Renal pelvis (tissue), 4 donors: ENCODE results near the gene GRIK3. TPM values are rescaled to one million over a fixed set of nuclear protein-coding genes. Genes with fewer than 3 reads are reported as not detected.
A peak's percentile ranks its signal among the peaks of the same experiment; 100 is the strongest.
"Not testable (repeated sequence)": the region's sequence is repeated elsewhere in the genome, so short reads cannot be mapped to it uniquely, and the experiment has no call there.

ENCODE experiments used
- DNase-seq: peaks from one replicate; pipeline ENCODE4 v3.0.0-alpha.2; 2013
- polyA plus RNA-seq, 3 donors: library from polyadenylated mRNA; unstranded; fragments of 120-200 nt; gene quantifications; one replicate each; pipeline ENCODE4 v1.2.1, GENCODE V29; 2013; ENCODE audit not compliant: insufficient read length in 3 of 3

GRIK3 gene
- polyA plus RNA-seq, 3 donors, result 3.2 to 4.0 (median 3.3) TPM

DNA sequence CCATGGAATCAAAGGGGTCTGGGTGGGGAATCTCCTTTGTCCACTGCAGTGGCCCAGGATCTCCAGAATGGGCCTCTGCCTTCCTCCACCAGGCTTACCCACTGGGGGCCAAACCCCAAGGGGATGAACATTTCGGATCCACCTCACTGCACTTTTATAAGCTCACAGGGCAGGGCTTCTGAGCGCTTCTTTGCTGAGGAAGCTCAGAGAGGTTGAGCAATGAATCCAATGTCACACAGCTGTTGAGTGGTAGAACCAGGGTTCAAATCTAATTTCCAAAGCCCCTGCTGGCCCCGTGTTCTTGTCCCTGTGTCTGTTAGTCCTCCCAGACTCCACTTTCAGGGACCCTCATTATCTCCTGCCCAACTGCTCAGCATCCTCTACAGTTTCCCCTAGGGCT lies 250.8 kb downstream of the GRIK3 start:
- no peak for DNase-seq

DNA sequence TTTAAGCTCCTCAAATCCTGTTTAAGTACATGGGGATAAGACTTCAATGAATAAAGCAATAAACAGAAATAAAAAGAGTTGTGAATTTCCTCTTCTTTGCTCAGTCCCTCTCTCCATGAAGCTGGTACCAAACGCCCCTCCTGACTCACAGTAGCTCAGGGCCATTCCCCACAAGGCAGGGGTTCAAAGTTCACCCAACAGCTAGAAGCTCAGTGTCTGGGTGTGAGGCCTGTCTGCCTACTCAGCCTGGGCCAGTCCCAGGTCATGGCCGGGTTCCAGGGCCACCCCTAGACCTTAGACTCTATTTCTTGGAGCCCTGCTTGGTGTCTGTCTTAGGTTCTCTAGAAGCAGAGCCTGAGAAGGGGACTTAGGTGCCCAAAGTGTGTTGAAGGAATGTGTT lies 251.5 kb downstream of the GRIK3 start:
- DNase-seq, result no peak

DNA sequence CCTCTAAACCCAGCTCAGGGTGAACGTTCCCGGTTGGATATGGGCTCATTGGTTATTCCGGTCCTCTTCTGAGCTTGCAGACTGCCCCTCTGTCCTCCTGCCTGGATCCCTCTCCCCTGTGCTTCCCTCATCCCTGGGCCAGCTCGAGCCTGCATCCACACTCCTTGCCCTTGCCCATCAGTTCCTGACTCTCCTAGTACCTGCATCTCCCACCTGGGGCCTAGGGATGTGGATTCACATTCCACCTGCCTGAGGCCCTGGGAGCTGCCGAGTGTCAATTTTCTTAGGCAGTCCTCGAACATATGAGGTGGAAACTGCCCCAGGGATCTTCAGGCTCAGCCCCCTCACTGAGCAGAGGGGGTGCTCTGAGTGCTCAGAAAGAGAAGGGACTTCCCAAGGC lies 252.2 kb downstream of the GRIK3 start:
- no peak for DNase-seq

DNA sequence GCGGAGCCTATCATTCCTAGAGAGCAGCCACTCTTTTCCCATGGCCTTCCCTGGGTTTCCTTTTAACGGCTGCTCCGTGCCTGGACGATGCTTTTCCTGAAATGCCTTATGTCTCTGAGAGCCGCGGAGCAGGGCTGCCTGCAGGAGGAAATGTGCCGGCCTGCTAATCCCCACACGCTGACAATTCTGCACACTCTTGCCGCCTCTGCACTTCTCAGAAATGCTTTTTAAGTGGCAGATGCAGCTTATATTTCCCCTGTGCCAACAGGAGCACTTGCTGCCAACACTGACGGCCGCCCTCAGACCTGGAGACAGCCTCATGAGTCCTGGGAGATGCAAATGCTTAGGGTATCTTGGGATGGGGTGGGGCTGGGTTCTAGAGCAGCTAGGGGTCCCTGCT lies 253.2 kb downstream of the GRIK3 start:
- DNase-seq, result no peak

DNA sequence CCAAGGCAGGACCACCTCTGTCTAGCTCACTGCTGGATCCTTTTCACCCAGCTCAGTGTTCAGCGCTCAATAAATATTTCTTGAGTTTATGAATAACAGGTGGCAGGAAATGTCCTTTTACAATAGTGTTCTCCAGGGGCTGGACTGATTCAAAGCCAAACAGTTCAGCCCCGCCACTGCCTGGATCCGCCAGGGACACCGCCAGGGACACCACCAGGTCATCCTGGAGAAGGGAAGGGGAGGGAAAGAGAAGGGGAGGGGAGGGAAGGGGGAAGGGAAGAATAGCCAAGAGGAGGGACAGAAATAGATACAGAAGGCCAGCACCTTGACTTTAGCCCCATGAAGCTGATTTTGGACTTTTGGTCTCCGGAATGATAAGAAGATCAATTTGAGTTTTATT lies 255.6 kb downstream of the GRIK3 start:
- no peak for DNase-seq

DNA sequence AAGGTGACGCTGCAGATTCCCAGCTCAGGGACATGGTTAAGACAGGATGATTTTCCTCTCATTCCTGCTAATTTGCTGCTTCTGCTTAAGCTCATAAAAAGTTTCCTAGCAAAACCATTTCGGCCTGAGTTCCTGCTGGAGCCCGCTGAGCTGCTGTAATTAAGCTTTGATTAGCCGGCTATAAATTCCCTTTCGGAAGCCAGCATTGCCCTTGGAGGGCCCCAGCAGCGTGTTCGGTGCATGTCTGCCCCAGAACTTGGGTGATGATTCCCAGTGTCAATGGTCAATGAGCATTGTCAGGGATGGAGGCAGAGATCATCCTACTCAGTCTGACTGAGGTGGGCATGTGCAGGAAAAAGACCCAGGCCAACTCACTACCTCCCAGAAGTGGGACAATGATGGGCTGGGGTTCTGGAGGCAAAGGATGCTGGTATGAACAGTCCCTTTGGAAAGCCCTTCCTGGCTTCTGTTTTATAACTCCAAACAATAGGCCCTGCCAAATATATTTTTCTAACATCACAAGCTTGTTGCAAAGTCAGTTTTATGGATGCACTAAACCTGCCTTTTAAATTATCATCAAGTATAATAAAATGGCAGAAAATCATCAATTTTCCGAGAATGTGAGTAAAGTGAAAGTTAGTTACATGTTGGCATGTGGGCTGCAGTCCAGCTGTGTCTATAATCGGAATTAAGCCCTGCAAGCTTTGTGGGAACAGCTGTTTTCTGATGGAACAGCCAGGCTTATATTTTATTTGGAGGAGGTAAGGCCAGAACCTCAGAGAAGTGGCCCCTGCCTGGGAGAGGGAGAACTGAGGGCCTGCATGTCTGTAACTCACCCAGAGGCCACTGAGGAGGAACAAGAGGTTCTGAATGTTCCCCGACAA lies 257.1 kb downstream of the GRIK3 start:
- DNase-seq, result peak; percentile 57

DNA sequence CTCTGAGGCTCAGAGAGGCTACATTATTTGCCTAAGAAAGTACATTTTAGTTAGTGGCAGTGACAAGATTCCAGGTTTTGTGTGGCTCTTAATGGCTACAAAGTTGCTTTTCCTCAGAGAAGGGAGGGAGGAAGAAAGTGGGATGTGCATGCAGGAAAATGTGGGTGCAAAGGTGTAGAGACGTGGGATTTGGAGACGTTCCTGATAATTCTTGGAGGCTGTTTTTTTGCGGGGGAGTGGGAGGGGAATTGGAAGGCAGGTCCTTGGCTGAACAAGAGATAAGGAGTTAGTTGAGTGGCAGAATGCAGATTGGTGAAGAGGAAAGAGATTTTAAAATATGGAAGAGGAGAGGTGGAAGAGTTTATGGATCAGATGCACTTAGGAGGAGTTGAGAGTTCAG lies 258.1 kb downstream of the GRIK3 start:
- no peak for DNase-seq

DNA sequence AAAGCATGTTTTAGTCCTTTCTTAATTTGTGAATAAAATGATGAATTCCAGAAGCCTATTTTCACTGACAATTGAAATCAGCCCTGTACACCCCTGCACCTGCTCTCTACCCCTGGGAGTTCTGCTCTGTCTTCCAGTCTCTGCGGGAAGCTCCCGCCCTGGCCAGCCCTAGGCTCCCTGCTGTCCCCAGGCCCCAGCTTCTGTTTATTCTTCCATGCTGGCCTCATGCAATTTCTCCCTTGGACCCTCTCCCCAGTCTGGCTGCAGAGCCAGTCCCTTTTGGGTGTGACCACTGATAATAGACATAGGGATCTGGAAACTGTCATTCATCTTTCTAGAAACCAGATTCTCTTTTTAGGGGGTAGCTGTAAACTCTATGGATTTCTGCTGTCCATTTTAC lies 258.6 kb downstream of the GRIK3 start:
- no peak for DNase-seq

DNA sequence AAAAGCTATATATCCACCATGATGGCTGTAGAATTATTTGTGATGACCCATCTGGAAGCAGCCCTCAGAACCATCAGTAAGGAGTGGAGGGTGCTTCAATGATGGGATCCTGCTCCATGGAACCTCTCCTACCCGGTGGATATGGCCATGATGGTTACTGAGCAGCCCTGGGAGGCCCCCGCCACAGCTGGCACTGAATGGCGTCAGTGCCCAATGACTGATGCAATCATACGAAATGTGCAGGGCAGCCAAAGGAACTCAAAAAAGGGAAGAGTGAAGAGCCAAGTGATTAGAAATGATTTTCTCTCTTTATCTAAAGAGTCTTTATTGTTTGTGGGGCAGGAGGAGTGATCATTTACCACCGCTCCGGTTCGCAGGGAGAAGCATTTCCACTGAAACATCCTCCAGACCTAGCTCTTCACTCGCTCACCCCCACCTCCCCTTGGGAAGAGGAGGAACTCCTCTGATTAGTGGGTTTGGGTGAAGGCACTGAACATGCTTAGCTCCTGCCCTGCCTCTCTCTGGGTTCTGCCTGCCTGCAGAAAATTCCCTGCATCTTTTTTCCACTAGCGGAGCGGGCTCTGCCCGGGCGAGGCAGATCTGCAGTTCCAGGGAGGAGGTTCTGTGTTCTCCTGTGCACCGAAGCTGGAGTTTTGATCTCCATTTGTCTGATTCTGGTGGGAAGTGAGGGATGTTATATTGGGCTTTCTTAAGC lies 260.3 kb downstream of the GRIK3 start:
- no peak for DNase-seq

DNA sequence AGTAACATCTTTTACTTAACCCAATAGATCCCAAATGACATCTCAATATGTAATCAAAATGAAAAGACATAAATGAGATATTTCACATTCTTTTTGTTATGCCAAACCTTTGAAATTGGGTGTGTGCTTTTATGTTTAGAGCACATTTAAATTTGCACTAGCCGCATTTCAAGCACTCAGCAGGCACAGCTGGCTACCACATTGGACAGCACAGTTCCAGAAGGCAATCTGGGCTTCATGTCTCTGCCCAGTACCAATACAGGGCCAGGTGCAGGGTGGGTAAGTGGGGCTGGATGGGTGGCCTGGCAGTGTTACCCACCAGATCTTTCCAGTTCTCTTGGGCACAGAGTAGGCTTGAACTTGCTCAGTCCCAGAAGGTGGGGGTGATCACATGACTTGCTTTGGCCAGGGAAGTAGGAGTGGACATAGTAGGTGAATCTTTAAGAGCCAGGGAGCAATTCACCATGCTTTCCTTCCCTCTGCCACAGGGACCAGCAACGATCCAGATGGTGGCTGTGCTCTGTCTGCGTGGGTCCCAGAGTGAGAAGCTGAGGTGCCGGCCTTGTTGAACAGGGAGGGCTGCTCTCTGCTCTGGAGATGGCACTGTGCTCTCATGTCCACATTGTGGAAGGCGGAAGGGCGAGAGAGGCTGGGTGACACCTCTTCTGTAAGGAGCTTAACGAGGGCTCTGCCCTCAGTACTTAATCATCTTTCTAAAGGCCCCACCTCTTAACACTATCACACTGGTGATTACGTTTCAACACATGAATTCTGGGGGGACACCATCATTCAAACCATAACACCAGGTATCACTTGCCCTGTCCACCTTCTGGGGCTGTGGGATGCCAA lies 261.4 kb downstream of the GRIK3 start:
- no peak for DNase-seq

DNA sequence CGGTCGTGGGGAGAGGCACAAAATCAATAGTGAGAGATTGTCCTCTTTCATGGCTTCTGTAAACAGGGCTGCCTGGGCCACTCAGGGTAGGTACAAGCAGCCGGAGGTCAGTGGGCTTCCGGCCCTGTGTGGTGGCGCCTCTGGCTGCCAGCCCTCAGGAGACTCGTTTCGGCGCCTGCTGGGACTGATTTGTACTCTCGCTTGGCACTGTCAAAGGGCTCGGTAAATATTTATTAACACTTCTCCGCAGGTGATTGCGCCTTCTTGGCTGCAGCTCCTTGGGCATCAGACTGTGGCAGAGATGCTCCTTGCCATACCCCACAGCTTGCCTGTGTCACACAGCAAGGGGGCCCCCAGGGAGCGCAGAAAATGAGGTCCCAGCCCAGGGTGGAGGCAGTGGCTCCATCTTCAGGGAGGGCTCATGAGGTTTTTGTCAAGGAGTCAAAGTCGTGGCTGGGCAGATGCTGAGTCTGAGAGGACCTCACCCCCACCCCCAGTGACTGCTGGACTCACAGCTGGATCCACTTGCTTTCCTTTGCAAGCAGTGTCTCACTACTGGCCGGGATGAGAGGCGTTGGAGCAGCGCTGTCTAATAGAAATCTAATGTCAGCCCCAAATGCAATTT lies 262.5 kb downstream of the GRIK3 start:
- DNase-seq, result no peak

DNA sequence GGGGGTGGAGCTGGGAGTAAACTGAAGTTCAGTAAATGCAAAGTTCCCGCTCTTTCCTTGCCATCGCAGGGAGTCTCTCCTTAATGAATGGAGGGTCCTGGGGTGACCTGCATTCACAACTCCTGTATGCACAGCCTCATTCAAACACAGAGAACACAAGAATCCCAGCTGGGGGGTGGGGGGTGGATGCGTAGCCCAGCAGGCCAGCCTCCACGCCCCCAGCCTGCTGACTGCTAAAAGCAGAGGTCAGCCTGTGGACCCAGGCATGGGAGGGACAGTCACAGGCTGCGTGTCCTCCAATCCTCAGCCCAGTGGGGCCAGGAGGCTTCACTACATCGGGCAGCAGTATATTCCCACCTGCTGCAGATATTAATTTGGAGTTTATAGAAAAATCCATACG lies 263.1 kb downstream of the GRIK3 start:
- no peak for DNase-seq

DNA sequence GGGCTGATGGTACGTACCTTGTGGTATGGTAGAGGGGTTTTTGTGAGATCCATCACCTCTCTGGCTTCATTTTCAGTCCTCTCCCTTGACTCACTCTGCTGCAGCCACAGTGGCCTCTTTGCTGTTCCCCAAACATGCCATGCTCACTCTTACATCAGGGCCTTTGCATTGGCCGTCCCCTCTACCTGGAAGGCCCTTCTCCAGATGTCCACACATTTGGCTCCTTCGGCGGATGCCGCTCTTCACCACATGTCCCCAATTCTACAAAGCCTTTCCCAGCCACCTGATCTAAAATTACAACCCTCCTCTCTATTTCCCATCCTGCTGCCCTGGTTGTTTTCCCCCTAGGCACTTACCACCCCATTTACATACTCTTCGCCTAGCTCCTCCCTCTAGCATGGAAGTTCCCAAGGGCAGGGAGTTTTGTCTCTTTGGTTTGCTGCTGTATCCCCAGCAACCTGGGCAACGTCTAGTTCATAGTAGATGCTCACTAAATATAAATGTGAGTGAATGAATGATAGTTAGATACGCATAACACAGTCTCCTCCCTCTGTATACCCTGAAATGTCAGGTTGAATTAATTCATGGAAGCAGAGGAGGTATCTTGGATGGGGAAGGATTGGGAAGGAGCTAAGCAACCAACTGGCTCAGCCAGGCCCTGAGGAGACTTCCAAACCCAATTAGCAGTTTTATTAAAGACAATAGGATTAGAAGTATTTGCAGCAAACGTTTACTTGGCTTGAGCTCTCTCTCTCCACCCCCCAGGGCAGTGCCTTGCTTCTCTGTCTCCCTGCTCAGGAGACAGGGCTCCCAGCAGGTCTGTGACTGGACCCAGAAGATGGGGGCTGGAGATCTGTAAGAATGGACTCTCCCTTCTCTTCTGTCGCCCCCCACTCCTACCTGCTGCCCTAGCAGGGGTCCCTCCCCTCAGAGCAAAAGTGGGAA lies 264.2 kb downstream of the GRIK3 start:
- DNase-seq, result no peak

DNA sequence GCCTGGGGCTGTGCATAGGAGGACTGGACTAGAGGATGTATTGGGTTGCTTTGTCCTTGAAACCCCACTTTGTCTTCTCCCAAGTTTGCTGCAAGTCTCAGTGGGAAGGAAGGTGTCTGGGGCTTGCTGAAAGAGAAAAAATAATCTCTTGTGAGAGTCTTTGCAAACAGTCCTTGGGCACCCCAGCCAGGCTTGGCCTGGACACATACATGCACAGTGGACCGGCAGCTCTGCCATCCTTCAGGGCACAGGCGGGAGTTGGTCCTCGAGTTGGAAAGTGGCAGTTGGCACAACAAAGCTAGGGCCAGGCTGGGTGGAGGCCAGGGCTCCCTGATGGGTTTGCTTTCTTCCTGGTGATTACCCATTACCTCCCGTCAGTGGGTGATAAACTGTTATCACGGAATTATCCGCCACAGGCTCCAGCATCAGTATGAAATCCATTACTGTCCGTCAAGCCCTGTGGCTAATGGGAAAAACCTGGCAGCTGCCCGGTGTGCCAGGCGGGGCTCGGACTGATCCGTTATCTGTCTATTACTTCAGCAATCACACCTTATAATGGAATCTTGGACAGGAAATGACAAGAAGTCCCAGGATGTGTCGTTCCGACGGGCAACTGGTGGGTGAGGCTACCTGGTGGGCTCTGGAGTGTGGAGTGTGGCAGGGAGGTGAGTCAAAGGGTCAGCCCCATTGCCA lies 265.7 kb downstream of the GRIK3 start:
- DNase-seq, result no peak

DNA sequence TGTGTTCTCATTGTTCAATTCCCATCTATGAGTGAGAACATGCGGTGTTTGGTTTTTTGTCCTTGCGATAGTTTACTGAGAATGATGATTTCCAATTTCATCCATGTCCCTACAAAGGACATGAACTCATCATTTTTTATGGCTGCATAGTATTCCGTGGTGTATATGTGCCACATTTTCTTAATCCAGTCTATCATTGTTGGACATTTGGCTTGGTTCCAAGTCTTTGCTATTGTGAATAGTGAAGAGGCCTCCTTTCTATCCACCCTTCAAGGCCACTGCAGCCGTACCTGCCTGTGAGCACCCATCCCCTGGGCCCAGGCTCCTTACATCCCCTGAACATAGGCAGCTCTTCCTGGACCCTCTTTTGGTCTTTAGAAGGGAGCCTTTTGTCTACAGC lies 266.9 kb downstream of the GRIK3 start:
- DNase-seq, result not testable (repeated sequence)

DNA sequence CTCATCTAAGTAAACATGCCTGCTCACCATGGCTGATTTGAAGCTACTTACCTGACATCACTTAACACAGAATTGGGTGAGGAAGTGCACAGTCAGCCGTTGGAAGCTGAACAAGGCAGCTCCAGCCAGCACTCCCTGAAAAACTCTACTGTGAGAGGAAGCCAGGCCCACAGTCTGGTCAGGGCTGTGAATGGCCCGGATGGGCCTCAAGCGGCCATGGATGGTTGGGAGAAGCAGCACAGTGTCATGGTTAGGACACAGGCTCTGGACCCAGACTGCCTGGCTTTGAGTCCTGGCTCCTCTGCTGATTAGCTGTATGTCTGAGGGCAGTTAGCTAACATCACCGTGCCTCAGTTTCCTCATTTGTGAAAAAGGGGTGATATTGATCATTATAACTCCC lies 267.8 kb downstream of the GRIK3 start:
- no peak for DNase-seq

DNA sequence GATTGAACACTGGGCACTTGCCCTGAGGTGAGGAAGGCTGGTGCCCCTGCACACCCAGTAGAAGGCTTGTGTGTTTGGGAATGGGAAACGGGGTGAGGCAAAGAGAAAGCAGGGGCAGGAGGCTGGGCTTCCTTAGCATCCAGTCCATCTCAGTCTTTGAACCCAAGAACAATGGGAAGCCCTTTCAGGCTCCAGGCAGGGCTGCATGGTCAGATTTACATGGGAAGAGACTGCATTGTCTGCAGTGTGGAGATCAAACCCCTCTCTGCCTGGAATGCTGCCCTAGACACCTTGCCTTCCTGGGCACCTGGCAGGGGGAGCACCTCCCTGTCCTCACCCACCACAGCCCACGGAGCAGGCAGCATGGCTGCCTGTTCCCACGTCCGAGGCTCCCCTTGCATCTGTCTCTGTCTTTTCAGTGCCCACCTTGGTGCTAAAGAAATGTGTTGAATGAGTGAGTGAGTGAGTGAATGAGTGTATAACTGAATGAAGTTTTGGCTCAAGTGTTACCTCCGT lies 268.5 kb downstream of the GRIK3 start:
- no peak for DNase-seq

DNA sequence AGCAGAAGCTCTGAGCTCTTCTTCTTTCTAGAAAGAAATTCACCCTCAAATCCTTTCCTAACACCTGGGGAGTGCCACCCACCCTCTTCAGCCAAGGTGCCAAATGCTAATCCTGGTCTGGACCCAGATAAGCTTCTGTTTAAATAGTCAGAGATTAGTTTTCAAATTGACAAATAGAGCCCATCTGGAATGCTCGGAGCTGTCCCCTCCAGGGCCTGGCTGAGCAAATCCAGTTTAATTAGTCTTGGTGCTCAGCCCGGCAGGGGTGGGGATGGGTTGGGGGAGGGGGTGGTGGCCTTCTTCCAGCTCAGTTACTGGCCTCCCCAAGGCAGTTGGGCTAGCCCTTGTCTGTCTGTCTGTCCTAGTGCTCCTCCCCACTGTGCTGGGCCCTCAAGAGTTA lies 269.5 kb downstream of the GRIK3 start:
- DNase-seq, result no peak

DNA sequence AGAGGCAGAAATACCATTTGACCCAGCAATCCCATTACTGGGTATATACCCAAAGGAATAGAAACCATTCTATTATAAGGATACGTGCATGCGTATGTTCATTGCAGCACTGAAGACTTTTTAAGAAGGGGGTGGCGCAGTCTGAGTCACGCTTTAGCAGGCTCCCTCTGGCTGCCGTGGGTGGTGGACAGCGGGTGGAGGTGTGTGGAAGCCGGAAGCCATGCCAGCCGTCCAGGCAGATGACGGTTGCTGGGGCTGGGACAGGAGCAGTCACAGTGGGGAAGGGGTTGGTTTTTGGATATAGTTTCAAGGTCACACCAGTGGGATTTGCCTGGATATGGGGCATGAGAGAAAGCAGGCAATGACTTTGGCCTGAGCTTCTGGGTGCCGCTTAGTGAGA lies 270.5 kb downstream of the GRIK3 start:
- no peak for DNase-seq

DNA sequence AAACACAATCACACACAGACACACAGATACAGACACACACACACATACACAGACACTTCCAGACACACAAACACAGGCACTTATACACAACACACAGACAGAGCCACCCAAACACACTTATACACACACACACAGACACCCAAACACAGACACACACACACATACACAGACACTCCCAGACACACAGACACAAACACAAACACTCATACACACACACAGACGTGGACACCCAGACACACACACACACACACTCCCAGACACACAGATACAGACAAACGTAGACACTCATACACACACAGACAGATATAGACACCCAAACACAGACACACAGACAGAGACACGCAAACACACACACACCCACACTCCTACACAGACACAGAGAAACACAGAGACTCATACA lies 272.1 kb downstream of the GRIK3 start:
- no peak for DNase-seq
